Nephron progenitor cell (in vitro differentiated cells): ENCODE measurements around the gene MYL4.

ENCODE experiments used
- DNase-seq: peaks from one replicate; pipeline ENCODE4 v3.0.0; 2021
- H3K27ac Mint-ChIP-seq: 2 replicates; pipeline ENCODE4 v1.8.0; 2021; ENCODE audit warnings: mild to moderate bottlenecking, moderate library complexity, mixed read lengths
- H3K27me3 Mint-ChIP-seq: 2 replicates; pipeline ENCODE4 v1.8.0; 2021; ENCODE audit warnings: mild to moderate bottlenecking, low read depth, mixed read lengths; ENCODE audit not compliant: poor library complexity
- H3K36me3 Mint-ChIP-seq: 2 replicates; pipeline ENCODE4 v1.8.0; 2021; ENCODE audit warnings: low read depth, mixed read lengths
- H3K4me1 Mint-ChIP-seq: 2 replicates; pipeline ENCODE4 v1.8.0; 2021; ENCODE audit warnings: mixed read lengths
- H3K4me3 Mint-ChIP-seq: 2 replicates; pipeline ENCODE4 v1.8.0; 2021; ENCODE audit warnings: mild to moderate bottlenecking, moderate library complexity, mixed read lengths
- H3K9me3 Mint-ChIP-seq: 2 replicates; pipeline ENCODE4 v1.8.0; 2021; ENCODE audit warnings: mild to moderate bottlenecking, moderate library complexity, mixed read lengths
- TF ChIP-seq, protein P1 (sequence below): fragments of 200-600 bp; sonication (generic); IDR thresholded peaks from 2 replicates; pipeline ENCODE4 v1.5.0; 2021; ENCODE audit warnings: antibody characterized with exemption

MYL4 gene

DNA sequence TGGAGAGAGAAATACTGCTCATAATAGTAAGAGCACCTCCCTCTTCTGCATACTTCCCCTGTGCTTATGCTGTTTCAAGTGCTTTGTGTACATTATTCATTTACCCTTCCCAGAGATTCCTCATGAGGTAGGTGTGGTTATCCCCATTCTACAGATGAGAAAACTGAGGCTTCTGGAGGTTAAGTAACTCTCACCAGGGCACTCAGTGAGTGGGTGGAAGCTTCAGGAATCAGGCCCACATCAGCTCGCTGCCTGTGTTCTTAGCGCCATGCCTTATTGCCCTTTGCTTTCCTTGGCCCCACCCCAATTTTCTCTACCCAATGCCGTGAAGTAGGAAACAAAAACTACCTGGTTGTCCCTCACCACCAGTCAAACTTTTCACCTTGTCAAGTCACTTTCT, 26.4 kb downstream of the MYL4 start:
- peaks cover 46% of the 10 kb centered on the region for H3K4me1 Mint-ChIP-seq
- H3K36me3 Mint-ChIP-seq: no peaks in the 10 kb centered on the region
- TF ChIP-seq, protein P1, sequence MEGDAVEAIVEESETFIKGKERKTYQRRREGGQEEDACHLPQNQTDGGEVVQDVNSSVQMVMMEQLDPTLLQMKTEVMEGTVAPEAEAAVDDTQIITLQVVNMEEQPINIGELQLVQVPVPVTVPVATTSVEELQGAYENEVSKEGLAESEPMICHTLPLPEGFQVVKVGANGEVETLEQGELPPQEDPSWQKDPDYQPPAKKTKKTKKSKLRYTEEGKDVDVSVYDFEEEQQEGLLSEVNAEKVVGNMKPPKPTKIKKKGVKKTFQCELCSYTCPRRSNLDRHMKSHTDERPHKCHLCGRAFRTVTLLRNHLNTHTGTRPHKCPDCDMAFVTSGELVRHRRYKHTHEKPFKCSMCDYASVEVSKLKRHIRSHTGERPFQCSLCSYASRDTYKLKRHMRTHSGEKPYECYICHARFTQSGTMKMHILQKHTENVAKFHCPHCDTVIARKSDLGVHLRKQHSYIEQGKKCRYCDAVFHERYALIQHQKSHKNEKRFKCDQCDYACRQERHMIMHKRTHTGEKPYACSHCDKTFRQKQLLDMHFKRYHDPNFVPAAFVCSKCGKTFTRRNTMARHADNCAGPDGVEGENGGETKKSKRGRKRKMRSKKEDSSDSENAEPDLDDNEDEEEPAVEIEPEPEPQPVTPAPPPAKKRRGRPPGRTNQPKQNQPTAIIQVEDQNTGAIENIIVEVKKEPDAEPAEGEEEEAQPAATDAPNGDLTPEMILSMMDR: no peak
- peaks cover 5% of the 10 kb centered on the region for H3K27me3 Mint-ChIP-seq
- no peak overlapping the region for H3K27ac Mint-ChIP-seq
- H3K9me3 Mint-ChIP-seq: no peaks in the 10 kb centered on the region
- no peak for DNase-seq
- no peak overlapping the region for H3K4me3 Mint-ChIP-seq

DNA sequence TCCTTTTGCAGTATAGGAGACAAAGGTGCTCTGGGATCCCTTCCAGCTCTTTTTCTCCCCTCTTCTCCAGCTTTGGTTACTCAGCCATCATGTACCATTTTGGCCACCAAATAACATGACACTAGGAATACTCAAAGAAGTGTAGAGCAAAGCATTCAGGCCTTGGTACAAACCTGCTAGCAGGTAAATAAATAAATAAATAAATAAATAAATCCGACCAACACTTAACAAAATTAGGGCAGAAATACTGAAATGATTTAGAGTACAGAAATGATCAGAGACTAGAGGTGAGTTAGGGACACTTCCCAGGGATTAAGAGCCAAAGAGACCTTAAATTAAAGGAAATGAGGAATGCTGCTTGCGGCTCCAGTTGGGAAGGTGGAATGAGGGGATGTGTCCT, 26.8 kb downstream of the MYL4 start:
- Mint-ChIP-seq H3K27me3 (peaks cover 3% of the 10 kb centered on the region), H3K27ac (no peak overlapping the region), H3K36me3 (no peaks in the 10 kb centered on the region), H3K9me3 (no peaks in the 10 kb centered on the region), H3K4me1 (peaks cover 42% of the 10 kb centered on the region), H3K4me3 (no peak overlapping the region)
- no peak for DNase-seq
- TF ChIP-seq, protein P1: no peak

GRCh38 chr17:47237841-47238240, 28.7 kb downstream of the MYL4 start:
- peaks cover 28% of the 10 kb centered on the region for H3K4me1 Mint-ChIP-seq
- no peak for DNase-seq
- no peaks in the 10 kb centered on the region for H3K9me3 Mint-ChIP-seq
- H3K27ac Mint-ChIP-seq: no peak overlapping the region
- TF ChIP-seq, protein P1: no peak
- H3K27me3 Mint-ChIP-seq: peaks cover 11% of the 10 kb centered on the region
- no peak overlapping the region for H3K4me3 Mint-ChIP-seq
- H3K36me3 Mint-ChIP-seq: no peaks in the 10 kb centered on the region

DNA sequence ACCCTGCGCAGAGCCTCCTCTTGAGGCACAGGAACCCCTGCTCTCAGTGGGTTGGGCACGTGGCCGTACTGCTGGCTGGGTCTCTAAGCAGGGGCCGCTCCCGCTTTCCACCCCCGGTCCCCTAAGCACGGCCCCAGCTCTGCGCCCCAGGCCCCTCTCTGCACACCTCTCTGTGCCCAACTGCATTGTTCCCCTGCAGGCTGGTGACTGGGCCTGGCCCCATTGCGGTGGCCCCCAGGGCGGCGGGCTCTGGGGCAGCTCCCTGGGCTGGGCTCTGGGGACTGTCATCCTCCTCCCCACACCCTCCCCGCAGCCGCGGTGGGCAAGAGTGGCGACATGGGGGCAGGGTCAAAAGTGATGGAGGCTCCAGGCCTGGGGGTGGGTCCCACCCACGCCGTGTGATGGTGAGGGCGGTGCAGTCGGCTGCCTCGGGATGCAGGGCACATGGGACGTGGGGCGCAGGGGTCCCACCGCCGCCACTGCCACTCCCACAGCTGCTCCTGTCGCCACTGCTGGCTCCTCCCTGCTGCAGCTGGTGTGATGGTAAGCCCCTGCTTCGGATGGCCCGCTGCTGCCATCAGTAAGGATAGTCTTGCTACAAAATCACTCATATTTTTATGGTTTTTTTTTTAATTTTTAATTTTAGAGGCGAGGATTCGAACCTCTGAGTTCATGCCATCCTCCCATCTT, 29.3 kb downstream of the MYL4 start:
- H3K4me3 Mint-ChIP-seq: no peak overlapping the region
- H3K4me1 Mint-ChIP-seq: peaks cover 24% of the 10 kb centered on the region
- no peaks in the 10 kb centered on the region for H3K36me3 Mint-ChIP-seq
- TF ChIP-seq, protein P1: no peak
- DNase-seq: no peak
- no peaks in the 10 kb centered on the region for H3K9me3 Mint-ChIP-seq
- H3K27ac Mint-ChIP-seq: no peak overlapping the region
- peaks cover 12% of the 10 kb centered on the region for H3K27me3 Mint-ChIP-seq

DNA sequence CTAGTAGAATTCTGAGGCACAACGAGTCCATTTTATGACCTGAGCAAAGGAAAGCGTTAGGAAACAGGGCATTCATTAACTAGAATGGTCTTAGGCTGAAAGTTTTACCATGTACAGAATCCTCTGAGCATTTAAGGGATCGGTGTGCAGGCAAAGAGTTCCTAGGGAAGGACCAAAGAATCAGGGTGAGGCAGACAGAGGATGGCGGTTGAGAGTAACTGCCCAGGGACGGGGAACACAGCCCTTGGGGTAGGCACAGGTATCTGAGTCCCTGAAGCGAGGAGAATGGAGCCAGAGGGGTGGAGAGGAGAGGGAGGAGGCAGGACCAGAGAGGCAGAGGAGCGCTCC, 30.4 kb downstream of the MYL4 start:
- Mint-ChIP-seq H3K4me1 (peaks cover 24% of the 10 kb centered on the region), H3K27me3 (peaks cover 18% of the 10 kb centered on the region), H3K9me3 (no peaks in the 10 kb centered on the region), H3K27ac (peak overlapping the region; percentile 23), H3K4me3 (no peak overlapping the region), H3K36me3 (no peaks in the 10 kb centered on the region)
- no peak for DNase-seq
- TF ChIP-seq, protein P1: no peak

DNA sequence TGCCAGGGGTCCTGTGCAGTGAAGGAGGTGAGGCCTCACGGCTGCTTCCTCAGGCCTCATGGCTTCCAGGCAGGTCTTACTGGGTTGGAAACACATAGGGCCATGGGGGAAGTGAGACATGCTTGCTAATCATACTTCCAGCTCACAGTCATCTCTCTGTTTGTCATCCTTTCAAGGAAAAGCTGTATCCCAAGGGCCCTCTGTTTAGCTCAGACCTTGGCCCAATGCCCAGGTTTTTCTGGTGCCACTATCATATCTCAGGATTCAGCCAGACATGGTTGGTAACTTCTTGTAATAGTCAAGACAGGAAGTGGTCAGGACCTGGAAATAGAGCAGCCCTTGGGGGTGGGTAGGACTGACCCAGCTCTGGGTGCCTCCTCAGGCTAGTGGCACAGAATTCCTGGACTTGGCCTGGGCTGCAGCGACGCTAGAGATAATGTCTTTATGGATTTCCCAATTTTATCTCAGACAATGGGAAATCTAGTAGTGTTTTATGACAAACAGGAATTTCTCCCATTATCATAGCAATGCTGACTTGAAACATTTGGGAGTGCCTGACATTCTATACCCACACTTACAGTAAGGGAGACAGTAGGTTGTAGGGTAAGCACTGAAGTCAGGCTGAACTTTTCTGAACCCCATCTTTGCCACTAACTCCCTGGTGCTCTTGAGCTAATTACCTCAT, 31.0 kb downstream of the MYL4 start:
- H3K4me3 Mint-ChIP-seq: no peak overlapping the region
- peaks cover 24% of the 10 kb centered on the region for H3K4me1 Mint-ChIP-seq
- no peaks in the 10 kb centered on the region for H3K9me3 Mint-ChIP-seq
- TF ChIP-seq, protein P1: no peak
- H3K27me3 Mint-ChIP-seq: peaks cover 22% of the 10 kb centered on the region
- no peaks in the 10 kb centered on the region for H3K36me3 Mint-ChIP-seq
- no peak for DNase-seq
- H3K27ac Mint-ChIP-seq: no peak overlapping the region
